H4 (cell line): ENCODE data around the gene MUL1. TPM values are rescaled to one million over a fixed set of nuclear protein-coding genes. Genes with fewer than 3 reads are reported as not detected.
"Not testable (repeated sequence)": the region's sequence is repeated elsewhere in the genome, so short reads cannot be mapped to it uniquely, and the experiment has no call there.

Experiments
- DNase-seq: peaks from one replicate; pipeline ENCODE4 v3.0.0-alpha.2; 2015; ENCODE audit warnings: low spot score
- total RNA-seq: library from RNA; depleted of rRNA; stranded (reverse); fragments of >200 nt; shearing (Covaris generic); gene quantifications from 2 replicates; pipeline ENCODE4 v1.2.3, GENCODE V29; 2014; rRNA removed

MUL1 gene
- 30.2 and 38.0 TPM in 2 replicates for total RNA-seq

- peak; percentile 89 for DNase-seq
Measured at GRCh38 chr1:20507564-20508410, at the start of gene MUL1. Gene MUL1 (minus strand): TSS chr1:20508151. CDS start chr1:20508024, 127 bp downstream.

- DNase-seq = no peak
Measured at GRCh38 chr1:20555758-20556120, 47.8 kb upstream of the MUL1 start.

GRCh38 chr1:20555025-20555757 is 47.2 kb upstream of the MUL1 start:
- DNase-seq = no peak

- DNase-seq = no peak
Measured at GRCh38 chr1:20552728-20553445, 44.9 kb upstream of the MUL1 start.

- DNase-seq = no peak
Measured at GRCh38 chr1:20551945-20552727, 44.2 kb upstream of the MUL1 start, which contains the start of gene FAM43B. Gene FAM43B (plus strand): TSS chr1:20552573. CDS start chr1:20552974, 401 bp downstream.

- DNase-seq = no peak
Measured at GRCh38 chr1:20551161-20551560, 43.2 kb upstream of the MUL1 start.

- DNase-seq = no peak
Measured at GRCh38 chr1:20546637-20547036, 38.7 kb upstream of the MUL1 start.

- no peak for DNase-seq
Measured at GRCh38 chr1:20540281-20540680, 32.3 kb upstream of the MUL1 start.

- DNase-seq = no peak
Measured at GRCh38 chr1:20538760-20539551, 31.0 kb upstream of the MUL1 start.

- no peak for DNase-seq
Measured at GRCh38 chr1:20538227-20538626, 30.3 kb upstream of the MUL1 start.

GRCh38 chr1:20534659-20535417 is 26.9 kb upstream of the MUL1 start:
- no peak for DNase-seq

- no peak for DNase-seq
Measured at GRCh38 chr1:20533635-20534034, 25.7 kb upstream of the MUL1 start.

GRCh38 chr1:20530901-20531300 is 22.9 kb upstream of the MUL1 start:
- no peak for DNase-seq

- DNase-seq = no peak
Measured at GRCh38 chr1:20530306-20530705, 22.4 kb upstream of the MUL1 start.

- no peak for DNase-seq
Measured at GRCh38 chr1:20528221-20528620, 20.3 kb upstream of the MUL1 start.

GRCh38 chr1:20526267-20526666 is 18.3 kb upstream of the MUL1 start:
- no peak for DNase-seq

GRCh38 chr1:20521960-20522861 is 14.3 kb upstream of the MUL1 start:
- peak; percentile 75 for DNase-seq

GRCh38 chr1:20519609-20520262 is 11.8 kb upstream of the MUL1 start:
- not testable (repeated sequence) for DNase-seq
